ENCODE results near the gene PLEKHH1.
"Not testable (repeated sequence)": the region's sequence is repeated elsewhere in the genome, so short reads cannot be mapped to it uniquely, and the experiment has no call there.

The PLEKHH1 gene

DNA sequence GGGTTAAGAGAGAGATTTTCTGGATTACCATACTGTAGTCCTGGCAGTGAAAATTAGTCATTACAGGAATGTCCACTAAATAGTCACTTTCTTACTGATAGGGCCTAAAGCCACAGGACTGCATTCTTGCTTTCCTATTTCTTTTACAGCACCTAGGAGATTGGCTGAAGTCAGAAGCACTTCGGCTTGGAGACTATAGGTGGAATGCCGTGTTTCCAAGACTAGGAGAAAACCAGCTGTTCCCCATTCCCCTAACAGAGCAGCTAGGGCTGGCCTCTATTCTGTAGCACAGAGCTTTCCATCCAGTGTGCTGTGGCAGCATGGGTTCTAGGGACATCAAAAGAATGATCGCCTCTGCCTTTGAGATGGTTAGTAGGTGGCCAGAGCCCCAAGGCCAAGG is 51.9 kb downstream of the PLEKHH1 start:
- DNase-seq = no peak

DNA sequence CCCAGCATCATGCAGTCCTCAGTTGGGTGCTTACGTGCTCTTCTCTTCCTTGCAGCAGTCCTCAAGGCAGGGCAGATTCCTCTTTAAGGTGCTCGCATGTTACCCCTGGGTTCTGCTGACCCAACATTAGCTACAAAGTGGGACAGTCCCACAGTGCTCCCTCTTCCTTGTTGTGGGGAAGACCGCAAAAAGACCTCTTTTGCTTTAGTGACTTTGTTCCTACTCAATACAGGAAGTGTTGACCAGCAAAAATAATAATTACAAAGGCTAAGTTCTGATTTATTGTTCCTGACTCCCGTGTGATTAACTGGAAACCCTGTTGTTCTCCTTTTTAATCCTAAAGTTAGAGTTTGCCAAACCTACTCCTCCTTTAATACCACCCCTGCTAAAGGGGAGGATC is 53.3 kb downstream of the PLEKHH1 start:
- no peak for DNase-seq

DNA sequence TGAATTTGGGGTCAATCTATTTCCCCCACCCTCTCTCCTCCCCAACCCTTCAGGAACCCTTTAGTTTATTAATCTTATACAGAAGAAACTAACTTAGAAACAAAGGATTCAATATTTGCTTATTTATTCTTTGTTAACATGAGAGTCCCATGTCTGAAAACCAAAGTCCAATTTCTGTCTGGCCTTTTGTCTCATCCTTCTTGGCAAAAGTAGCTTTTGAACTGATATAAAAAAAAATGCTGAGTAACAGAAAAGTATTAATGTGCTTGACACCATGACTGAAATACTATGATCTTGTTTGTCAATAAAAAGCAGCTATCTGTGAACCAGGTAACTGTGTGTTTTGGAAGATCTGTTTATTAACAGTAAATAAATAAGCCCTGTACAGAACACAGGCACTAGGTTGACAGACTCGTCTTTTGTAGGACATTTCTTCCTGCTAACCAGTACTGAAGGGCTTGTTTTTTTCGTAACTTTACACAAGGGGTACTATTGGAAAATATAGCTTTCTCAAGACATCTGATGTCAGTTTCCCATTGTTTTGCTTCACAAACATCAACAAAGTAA is 56.2 kb downstream of the PLEKHH1 start:
- no peak for DNase-seq

DNA sequence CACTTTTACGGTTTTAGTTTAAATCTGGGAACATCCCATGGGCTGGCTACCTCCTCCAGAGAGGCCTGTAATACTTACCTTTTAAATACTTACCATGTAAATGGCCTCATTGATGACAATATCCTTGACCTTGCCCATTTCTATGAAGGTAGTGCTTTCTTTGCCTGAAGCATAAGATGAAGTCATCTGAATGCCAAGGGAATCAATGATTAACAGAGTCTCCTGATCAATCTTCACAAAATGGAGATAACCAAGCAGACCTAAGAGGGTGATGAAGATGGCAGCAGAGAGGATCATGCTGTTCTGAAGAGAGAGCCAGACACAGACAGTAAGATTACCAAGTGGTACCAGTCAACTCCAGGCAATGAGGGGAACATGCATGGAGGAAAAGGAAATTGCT is 60.6 kb downstream of the PLEKHH1 start:
- DNase-seq = not testable (repeated sequence)

DNA sequence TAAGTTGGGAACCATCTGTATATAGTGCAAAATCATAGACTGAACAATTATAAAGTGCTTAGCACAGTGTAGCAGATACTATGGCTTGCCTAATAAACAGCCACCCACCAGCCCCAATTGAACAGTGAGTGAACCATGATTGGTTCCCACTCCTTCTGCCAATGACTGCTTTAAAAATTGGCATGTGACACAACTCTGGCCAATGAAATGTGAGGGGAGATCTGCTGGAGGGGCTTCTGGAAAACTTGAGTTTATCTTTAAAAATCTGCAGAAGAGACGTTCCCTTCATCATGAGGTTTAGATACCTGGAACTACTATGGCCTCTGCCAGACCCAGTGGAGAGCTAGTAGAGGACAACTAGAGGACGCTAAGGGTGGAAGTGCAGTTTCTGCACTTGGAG is 62.3 kb downstream of the PLEKHH1 start:
- DNase-seq = no peak

DNA sequence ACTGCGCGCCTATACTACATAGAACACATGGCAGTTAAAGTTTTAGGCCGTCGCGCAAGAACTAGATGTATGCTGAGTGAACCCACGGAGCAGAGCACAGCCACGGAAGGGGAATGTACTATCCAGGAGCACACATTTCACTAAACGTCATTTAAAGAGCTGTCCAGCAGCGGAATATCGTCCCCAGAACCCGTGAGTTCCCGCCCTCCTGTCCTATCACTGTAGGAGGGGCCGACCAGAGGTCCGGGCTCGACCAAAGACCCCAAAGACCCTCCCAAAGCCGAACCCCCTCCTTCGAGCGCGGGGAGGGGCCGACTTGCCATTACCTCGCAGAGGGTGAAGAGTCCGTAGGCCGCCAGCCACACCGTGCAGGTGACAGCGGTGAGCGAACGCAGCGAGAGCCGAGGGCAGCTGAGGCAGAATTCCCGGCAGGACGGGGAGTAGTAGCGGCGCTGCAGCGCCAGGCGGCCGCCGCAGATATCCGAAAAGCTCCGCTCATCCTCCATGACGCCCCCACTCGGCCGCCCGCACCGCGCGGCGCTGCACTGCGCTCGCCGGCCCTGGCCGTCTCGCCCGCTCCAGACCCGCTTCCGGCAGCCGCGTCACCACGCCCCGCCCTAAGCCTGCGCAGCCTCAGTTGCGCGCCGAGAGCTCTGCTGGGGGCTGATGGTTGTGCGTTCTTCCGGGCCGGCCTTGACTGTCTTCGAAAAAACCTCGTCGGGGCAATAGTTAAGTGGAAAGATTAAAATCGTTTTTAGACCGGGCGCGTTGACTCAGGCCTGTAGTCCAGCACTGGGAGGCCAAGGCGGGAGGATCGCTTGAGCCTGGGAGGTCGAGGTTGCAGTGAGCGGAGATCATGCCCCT is 66.8 kb downstream of the PLEKHH1 start, which contains the start of gene PIGH:
PIGH (minus strand) TSS at position 571 of the 864 bp plus-strand sequence; CDS start at position 506, 65 bp downstream.
- peak; percentile 87 for DNase-seq

DNA sequence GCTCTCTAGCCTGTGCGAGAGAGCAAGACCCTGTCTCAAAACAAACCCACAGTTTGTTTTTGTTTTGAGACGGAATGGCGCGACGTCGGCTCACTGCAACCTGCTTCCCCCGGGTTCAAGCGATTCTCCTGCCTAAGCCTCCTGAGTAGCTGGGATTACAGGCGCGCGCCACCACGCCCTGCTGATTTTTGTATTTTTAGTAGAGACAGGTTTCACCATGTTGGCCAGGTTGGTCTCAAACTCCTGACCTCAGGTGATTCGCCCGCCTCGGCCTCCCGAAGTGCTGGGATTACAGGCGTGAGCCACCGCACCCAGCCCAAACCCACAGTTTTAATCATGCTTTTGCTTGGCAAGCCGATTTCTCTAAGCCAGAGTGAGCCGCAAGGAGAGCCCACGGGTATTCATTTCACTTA is 67.5 kb downstream of the PLEKHH1 start:
- DNase-seq = not testable (repeated sequence)

DNA sequence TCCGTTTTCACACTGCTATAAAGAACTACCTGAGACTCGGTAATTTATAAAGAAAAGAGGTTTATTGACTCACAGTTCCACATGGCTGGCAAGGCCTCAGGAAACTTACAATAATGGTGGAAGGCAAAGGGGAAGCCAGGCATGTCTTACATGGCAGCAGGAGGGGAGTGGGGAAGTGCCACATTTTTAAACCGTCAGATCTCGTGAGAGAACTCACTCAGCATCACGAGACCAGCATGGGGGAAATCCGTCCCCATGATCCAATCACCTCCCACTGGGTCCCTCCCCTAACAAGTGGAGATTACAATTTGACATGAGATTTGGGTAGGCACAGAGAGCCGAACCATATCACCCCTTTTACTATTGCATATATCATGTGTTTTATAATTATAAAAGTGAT is 69.0 kb downstream of the PLEKHH1 start:
- no peak for DNase-seq

DNA sequence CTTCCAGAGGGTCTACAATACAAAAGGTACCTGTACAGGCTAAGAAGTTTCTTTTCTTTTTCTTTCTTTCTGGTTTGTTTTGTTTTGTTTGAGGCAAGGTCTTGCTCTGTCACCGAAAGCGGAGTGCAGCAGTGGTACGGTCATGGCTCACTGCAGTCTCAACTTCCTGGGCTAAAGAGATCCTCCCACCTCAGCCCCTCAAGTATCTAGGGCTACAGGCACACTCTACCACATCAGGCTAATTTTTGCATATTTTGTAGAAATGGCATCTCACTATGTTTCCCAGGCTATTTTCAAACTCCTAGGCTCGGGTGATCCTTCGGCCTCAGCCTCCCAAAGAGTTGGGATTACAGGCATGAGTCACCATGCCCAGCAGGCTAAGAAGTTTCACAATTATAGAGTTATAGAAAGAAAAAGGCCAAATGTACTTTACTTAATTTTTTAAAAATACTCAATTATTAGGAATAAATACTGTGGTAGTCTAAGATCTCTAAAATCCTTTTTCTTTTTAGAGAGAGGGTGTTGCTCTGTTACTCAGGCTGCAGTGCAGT is 70.0 kb downstream of the PLEKHH1 start:
- DNase-seq = no peak

DNA sequence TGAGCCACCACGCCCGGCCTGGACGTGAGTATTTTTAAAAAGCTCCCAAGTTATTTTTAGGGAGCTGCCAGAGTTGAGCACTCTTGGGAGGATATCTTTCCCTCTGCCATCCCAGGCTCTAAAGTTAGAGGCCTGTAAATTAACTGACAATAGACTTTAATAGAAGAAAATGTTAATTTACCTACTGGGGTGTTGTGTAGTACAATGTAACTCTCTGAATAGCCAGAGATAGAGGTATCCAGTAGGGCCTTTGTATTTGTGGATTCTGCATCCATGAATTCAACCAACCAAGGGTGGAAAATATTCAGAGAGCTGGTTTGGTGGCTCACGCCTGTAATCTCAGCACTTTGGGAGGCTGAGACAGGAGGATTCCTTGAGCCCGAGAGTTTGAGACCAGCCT is 74.6 kb downstream of the PLEKHH1 start:
- DNase-seq = no peak

DNA sequence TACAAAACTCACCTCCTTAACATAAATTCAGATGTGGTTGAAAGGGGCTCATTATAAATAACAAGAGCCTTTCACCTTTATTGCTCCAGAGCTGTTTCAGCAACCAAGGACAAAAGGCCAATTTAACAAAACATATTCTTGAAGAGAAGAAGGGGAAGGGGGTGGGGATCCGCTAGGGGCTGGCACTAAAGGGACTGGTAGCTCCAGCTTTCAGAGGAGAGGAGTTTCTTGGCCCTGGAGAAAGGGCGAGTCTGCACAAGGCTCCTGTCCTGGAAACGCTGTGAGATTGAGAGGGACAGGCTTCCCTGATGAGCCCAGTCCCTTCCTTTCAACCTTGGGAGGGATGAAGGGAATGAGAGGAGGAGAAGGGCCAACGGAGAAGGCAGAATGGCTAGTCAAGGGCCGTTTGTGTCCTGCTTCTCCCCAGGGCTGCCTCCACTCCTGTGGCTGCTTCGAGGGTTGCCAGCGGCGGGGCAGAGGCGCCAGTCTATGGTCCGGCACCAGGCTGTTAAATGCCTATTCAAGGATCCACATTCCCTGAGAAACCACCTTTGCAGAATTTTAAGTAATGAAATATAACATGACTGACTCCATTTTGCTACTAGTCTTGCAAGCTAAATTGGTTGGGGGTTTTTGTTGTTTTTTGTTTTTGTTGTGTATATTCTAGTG is 76.7 kb downstream of the PLEKHH1 start:
- DNase-seq = no peak

DNA sequence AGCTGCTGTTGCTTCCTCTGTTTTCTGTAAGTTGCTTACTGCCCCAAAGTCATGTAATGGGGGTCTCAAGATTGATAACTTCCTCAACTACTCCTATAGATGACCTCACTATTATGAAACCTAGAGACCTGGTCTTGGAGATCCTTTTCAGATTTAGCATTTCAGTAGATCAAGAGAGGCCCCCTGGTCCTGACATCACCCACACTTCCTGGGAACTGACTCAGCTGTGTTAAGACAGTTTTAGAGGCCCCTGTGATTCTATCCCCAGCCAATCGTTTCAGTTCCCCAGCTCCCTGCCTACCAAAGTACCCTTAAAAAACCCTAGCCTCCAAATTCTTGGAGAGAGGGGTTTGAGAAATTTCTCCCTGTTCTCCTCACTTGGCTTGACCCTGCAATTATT is 77.4 kb downstream of the PLEKHH1 start:
- DNase-seq = no peak

DNA sequence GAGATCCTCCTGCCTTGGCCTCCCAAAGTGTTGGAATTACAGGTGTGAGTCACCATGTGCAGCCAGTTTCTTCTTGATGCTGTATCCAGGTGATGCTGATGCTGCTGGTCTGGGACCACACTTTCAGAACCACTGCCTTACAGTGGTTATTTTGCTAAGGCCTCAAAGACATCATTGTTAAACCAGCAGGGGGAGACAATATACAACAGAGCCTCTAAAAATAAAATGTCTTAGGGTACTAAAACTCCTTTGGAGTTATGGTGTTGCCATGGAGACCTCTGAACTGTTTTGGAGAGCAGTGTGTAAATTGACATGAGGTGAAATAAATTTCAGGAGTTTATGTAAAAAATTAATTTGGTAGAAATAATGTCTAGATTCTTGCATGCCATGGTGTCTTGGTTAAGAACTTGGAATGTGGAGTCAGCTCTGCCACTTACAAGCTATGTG is 85.5 kb downstream of the PLEKHH1 start:
- peak; percentile 61 for DNase-seq

DNA sequence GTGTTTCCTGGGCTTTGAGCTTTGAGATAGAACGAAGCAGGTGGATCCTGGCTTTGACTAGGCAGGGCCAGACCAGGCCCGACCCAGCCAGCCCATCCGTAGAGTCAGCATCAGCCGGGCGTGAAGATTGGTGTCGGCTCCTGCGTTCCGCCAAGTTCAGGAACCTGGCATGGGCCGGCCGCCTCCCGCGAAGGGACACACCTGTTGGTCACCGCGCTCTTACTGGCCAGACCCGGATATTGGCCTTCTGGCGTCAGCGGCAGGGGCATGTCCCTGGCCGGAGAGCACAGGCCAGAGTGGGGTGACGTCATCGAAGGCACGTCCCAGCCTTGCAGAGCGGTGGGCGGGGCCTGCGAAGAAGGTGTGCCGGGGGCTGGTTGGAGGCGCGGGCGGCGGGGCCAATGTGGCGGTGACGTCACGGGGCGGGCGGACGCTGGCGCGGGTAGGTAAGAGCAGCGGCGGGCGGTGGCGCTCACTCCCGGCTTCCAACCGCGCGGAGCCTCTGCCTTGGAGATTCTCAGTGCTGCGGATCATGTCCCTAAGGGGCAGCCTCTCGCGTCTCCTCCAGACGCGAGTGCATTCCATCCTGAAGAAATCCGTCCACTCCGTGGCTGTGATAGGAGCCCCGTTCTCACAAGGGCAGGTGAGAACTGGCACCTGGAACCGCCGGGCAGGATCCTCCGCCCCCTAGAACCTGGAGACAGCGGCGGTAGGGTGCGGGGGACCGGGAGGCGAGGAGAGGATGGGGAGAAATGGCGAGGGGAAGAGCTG is 86.5 kb downstream of the PLEKHH1 start, which contains the start of gene ARG2:
ARG2 (plus strand) TSS at position 475 of the 771 bp plus-strand sequence; CDS start at position 533, 58 bp downstream.
- peak; percentile 94 for DNase-seq

DNA sequence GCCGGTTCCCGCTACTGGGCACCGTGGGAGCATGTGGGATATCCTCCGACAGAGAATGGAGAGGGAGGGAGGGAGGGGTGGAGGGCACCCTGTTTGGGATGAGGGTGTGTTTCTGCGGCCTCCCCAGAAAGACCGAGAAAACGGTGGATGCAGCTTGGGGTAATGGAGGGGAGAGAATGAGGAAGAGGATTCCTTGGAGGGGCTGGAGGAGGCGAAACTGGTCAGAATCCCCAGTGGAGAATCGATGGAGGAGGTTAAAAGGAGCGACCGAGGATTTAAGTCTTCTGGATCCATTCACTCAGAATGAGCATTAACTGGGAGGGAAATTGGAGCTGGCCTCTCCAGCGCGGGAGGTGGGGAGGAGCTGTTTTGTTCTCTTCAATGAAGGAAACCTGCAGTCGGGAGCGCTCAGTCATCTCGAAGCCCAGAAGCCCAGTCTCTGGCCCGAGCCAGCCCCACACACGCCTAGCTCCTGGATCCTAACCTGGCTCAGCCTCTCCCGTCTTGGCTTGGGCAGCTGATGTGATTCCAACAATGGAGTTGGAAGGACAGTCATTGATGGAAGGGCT is 87.2 kb downstream of the PLEKHH1 start:
- DNase-seq = peak; percentile 25

DNA sequence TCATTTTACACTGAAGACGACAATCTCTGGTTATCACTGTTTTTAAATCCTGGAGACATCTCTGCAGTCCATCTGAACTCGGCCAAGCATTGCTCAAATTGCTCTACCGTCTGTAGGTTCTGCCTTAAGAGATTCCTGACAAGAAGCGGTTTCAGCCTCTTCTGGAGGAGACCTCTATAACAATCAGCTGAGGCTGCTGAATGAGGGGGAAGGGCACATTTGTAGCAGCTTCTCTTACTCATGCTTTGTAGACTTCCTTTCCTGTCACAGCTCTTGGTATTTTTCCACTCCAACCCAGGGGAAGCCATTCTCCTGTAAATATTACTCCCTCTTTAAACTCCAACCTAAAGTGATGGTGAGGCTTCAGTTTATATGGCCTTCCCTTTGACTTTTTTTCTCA is 89.6 kb downstream of the PLEKHH1 start:
- no peak for DNase-seq

DNA sequence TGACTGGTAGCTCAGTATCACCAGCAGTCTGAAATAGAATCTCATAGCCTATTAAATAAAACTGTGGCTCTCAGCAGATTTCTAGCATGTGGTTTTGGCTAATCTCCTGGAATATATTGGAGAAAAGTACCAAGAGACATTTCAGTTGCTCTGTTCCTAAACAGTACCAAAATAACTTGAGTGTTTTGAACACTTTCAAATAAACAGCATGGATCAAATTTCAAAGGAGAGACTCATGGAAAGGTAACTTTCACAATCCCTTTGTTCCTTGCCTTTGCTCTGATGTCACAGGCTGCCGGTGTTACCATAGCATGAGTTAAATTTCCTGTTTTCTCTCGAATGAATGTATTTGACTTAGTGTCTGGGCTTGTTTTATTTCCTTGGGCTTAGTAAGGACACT is 90.0 kb downstream of the PLEKHH1 start:
- no peak for DNase-seq

DNA sequence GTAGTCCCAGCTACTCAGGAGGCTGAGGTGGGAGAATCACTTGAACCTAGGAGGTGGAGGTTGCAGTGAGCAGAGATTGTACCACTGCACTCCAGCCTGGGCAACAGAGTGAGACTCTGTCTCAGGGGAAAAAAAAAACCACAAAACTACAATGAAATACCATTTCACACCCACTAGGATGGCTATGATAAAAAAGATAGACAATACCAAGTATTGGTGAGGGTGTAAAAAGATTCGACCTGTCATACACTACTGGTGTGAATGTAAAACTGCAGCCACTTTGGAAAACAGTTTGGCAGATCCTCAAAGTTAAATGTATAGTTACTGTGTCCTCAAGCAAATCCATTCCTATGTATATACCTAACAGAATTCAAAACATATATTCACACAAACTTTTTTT is 93.0 kb downstream of the PLEKHH1 start:
- DNase-seq = not testable (repeated sequence)

DNA sequence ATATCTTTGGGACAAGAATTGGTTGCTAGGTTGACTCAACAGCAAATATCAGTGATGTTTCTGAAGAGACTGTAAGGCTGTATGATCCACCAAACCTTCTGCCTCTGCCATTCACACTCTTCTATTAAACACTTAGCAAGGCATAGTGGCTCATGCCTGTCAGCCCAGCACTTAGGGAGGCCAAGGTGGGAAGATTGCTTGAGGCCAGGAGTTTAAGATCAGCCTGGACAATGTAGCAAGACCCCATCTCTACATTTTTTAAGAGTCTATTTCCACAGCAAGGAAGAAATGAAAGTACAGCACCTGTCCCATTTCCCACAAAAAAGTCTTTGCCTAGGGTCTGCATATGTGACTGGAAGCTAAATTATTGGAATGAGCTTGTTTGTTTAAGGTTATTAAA is 94.4 kb downstream of the PLEKHH1 start:
- no peak for DNase-seq

DNA sequence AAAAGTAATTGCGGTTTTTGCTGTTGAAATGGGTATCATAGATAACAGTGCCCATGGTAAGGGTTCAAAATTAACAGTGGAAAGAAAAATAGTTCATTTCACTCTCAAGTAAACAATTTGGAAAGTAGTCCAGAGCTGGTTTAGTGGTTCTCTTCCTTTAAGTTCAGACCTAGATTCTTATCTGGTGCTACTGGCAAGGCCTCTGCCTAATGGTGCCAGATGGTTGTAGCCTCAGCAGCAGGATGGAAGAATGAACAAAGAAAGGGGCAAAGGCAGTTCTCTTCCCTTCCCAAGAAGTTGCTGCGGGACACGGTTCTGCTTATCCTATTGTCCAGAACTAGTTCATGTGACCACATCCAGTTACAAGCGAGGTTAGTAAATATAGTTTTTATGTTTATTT is 97.1 kb downstream of the PLEKHH1 start:
- no peak for DNase-seq

DNA sequence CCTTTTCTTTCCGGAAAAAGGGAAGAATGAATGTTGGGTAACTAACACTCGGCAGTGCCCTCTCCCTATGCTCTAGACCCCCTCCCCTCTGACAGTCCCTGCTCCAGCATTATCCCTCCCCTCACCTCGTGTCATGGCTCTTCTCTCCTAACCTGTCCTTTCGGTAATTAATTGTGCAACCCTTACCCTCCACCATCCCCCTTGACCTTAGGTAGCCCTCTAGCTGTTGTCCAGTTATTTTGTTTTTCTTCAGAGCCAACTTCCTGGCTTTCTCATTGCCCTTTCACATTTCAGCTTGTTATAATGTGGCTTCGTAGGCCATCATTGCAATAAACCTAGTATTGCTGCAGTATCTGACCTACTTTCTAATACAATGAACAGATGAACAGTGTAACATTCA is 97.8 kb downstream of the PLEKHH1 start:
- DNase-seq = no peak

DNA sequence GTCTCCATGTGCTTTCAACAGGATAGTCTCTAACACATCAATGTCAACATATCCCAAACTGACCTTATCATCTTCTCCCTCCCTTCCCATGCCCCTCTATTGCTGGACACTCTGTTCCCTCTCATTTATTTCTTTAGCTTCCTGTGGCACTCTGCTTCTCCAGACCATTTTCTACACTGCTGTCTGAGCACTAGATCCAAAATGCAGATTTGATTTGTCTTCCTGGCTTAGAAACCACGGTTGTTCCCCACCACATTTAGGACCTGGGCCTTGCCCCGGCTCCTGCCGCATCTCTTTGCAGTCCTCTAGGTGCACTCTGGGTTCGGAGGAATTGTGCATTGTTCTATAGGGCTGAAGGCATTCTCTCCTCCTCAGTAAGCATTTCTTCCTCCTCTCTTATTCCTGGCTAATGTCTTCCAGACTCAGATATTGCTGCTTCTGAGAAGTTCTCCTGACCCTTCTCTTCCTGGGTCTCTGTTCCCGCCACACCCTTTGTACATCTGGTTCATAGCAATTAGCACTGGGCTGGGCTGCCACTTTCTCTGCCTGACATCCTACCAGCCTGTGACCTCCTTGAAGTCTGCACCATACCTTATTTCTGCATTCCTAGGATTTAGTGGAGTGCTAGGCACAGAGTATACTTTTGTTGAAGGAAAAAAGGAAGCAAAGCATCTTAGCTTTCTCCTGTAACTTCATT is 100.5 kb downstream of the PLEKHH1 start:
- DNase-seq = no peak

Data from NCI-H1092 treated with DMSO at 0.1 percent for 48 hours (cell line).